HG02885 (cell line): Measurements from ENCODE around the gene CROCC2.

Source experiments
- ATAC-seq: cut with Tn5 transposase; IDR thresholded peaks from one replicate; pipeline ENCODE4 v1.9.1; 2021; ENCODE audit warnings: mild to moderate bottlenecking; ENCODE audit not compliant: unreplicated experiment, poor library complexity

CROCC2 gene

DNA sequence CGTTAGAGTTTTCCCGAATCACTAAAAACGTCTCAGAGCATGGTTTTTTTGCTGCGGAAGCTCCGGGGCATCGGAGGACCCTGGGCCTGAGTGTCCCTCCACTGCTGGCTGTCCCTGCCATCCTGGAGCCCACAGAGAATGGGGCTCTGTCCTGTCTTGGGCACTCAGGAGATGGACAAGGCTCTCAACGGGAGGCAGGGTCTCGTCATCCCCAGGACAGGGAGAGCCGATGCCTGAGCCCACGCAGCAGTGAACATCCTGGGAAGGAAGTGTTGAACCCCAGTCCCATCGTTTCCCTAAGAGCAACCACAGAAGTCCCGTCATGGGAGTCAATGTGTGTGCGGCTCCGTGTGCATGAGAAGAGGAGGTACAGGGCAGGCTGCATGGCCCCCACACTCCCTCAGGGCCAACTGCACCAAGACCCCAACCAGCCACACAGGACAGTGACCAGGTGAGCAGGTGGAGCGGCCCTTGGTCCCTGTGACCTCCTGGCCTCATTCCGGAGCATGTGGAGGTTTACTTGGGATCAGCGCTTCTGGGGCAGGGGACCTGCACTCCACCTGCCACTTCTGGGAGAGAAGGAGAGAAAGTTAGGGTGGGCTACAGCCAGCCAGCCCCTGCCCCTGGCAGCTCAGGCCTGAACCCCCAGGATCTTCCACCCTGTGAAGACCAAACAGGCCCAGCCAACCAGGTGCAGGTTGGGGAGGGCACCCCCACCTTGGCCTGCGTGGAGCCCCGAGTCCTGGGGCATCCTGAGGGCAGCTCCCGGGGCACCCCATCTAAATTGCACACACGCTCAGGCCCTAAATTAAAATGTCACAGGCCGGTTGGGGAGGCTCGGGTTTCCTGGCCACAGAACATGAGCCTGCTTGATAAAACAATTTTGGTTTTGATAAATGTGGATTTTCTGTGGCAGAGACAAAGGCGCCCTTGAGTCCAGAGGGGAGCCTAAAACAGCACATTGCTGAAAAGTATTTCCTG, 89.2 kb downstream of the CROCC2 start:
- ATAC-seq: no peak

DNA sequence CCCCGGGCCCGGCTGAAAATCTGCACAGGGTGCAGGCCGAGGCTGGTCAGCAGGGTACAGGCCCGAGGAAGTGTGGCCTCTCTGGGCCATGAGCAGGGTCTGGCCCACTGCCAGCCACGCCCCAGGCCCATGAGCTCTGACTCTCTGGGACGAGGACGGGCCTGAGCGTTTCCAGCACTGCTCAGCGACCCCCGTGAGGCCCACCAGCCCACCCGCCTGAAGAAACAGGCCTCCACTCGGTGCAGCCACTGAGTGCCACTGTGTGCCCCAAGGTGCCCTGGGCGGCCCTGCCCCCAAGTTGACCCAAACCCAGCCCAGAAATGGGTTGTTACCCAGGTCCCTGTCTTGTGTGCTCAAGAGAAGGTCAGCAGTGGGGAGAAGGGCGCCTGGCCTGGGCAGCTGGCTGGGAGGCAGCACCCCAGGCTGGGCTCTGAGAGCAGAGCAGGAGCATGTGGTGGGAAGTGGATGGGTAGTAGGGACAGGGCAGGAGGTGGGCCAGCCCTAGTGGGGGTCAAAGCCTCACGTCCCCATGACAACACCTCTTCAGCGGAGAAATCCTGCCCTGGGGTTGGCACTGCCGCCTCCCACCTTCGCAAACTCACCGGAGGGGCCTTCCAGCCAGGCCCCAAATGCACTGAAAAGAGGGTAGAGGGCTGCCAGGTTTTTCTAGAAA, 90.2 kb downstream of the CROCC2 start:
- ATAC-seq: no peak

DNA sequence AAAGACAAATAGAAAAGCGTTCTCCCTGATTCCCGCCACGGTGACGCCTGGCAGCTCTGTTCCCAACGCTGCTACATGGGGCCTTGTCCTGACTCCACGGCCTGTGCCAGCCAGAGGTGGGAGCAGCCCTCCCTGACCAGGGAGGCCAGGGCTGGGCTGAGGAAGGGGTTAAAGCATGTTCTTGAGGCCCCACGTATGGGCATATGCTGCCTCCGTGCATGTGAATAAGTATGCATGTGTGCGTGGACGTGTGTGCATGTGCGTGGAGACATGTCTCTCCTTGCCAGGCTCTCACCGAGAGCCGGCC, 90.7 kb downstream of the CROCC2 start:
- no peak for ATAC-seq

DNA sequence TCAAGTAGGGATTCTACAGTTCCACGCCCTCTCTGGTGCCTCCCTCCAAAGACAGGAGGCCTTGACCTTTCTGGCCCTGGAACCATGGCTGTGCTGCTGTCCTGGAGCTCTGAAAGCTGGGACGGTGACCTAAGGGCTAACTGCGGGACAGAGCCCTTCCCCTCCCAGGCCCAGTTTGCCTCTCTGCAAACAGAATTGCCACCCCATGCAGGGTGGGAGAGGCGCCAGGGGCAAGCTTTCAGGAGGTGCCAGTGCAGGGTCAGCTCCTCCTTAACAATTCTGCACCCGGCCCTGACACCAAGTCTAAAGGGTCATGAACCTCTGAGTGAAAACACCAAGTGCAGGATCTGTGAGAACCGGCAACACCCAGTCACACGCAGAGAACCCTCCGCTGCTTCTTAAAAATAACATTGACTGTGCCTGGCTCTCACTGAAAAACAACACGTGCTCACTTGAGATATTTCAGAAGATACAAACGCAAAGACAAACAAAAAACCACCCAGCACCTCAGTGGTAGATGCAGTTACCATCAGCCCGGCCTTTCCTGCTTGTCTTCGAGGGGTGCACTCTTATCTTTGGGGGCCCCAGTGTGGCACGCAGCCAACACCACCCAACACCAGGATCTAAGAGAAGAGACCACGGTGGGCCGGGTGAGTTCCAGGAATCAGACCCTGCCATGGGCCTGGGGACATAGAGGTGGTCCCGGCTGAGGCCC, 91.2 kb downstream of the CROCC2 start:
- no peak for ATAC-seq

DNA sequence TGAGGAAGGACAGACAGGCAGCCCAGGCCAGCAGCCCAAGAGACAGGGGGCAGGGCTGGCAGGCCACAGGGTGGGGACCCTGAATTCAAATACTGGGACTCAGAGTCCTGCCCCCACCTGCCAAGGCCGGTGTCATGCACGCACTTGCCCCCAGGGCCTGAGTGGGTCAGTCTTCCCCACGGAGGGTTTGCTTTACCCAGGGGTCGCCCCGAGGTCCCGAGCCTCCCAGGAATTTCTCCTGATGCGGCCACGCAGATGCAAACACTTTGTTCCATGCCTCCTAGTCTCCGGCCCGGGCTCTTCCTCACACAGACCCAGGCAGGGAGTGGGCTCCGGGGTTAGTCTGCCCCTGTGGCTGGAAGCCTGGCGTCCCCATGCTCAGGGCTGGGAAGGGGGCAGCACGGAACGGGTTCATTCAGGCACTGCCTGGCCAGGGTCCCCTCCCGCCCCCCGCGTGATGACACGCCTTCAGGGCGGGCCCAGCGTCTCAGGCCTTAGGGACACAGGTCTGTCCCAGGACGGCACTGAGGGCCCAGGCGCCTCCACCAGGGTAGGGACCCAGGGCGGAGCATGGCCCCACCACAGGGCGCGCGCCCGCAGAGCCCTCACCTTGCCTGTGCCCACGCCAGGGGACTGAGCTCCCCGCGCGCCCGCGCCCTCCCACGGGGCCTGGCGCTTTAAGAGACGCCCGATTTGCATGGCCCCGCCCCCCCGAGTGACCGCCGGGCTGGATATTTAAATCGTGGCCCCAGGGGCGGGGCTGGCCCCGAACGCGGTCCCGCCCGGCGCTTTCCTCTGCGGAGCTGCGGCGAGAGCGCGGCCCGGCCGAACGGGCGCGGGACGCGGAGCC, 91.9 kb downstream of the CROCC2 start, which contains the start of gene SNED1:
TSS of gene SNED1 (plus strand) at position 763 of the 850 bp plus-strand sequence. CDS start 220 bp downstream, outside the sequence.
- ATAC-seq: no peak

DNA sequence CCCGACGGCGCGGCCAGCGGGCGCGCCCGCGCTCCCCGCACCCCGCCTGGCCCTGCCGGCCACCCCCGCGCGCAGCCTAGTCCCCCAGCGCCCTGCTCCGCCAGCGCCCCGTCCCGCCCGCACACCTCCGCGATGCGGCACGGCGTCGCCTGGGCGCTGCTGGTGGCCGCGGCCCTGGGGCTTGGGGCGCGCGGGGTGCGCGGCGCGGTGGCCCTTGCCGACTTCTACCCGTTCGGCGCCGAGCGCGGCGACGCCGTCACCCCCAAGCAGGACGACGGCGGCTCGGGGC, 92.5 kb downstream of the CROCC2 start:
- ATAC-seq: no peak

DNA sequence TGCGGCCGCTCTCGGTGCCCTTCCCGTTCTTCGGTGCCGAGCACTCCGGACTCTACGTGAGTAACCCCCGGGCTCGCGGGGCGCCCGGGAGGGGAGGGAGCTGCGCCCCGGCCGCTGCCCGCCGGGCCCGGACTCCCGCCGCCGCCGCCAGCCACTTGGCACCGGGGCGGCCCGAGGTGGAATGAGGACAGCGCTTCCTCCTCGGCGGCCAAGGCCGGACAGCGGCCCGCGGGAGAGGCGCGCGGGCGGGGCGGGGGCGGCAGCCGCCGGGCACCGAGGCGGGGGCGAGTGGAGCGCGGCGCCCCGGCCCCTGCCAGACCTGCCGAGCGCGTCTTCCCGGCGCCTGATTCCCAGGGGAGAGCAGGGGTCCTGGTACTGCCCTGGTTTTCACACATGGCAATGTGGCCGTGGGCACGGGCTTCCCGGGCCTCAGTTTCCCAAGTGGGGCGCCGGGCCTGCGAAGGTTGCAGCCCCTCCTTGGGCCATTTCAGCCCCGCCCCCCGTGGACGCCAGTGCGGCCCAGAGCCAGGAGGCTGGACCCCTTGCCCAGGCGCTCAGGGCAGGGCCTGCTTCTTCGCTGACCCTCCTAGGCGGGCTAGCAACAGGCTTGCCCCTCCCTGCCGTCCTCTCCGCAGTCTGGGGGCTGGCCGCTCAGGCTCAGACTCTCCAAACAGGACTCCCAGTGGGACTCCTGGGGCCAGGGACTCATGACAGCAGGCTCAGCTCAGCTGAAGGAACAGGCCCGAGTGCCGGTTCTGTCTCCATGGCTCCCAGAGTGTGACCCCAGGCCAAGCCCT, 93.1 kb downstream of the CROCC2 start:
- ATAC-seq: no peak

DNA sequence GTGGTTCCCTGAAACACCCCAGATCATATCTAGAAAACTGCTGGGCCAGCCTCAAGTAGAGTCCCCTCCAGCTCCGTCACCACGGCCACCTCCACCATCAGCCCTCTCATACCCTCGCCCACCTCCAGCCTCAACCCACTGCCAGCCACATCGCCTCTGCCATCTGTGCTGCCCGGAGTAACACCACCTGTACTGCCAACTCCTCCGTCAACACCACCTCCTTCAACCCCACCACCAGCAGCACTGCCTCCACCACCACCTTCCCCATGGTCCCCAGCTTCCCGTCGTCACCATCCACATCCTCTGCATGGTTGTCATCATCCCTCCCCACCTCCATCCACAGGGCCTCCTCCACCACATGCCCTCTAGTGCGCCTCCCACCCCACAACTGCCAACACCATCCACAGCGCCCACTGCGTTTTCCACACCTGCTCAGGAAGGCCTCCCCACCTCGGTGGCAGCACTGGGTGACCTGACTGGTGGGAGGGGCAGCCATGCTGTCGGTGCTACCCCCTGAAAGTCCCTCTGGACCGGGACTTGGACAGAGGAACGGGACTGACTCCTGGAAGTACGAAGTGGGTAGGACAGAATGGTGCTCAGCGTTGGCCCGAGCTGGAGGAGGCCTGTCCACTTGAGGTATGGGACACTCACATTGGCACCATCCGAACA, 93.9 kb downstream of the CROCC2 start:
- no peak for ATAC-seq

DNA sequence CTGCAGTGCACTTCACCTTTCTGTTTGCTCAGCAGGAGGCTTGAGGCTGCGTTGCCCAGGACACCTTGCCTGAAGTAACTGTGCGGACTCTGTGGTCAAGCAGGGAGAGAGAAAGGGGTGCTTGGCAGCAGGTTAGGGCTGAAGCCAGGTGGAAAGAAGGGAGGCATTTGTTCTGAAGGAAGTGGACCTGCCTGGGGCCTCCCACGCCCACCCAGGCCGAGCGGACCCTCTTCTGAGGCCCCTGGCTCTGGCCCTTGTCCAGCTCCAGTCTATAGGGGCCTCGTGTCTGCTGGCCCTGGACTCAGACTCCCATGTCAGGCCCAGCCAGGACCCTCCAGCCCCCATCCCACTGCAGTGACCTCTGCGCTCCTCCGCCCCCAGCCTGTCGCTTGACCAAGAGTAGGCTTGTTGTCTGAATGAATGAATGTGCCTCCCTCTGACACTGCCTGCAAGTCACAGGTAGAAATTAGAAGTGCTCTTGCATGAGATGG, 94.7 kb downstream of the CROCC2 start:
- no peak for ATAC-seq

DNA sequence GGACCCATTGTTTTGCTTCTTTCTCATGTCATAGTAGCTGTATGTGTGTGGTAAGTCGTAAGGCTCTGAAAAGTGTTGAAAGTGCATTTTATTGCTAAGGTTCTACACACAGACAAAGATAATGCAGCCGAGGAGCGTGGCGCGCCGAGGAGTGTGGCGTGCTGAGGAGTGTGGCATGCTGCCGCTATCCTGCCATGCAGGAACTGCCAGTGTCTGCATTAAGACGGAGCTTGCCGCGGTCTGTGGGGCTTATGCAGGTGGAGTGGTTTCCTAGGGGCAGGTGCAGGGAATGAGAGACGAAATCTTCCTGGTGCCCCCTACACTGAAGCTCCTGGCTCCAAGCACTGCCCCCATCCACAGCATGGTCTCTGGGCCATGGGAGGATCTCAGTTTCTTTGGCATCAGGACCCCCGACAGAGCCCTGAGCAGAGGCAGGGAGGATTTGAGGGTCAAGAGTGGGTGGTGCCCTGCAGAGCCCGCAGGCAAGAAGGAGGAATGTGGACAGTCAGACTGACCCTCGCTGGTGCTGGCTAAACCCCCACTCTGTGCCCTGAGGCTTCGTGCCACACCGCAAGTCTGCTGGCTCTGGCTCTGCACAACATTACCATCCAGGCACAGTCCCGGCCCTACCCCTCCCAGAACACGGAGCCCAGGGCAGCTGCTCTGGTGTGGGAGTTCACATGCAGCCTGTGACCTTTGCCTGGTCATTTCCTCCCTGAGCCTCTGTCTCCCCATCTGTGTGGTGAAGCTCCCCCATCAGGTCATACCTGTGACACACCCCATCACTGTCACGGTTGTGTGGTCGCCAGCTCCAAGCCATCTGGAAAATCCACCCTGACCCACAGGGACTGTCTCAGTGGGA, 95.5 kb downstream of the CROCC2 start:
- ATAC-seq: no peak

DNA sequence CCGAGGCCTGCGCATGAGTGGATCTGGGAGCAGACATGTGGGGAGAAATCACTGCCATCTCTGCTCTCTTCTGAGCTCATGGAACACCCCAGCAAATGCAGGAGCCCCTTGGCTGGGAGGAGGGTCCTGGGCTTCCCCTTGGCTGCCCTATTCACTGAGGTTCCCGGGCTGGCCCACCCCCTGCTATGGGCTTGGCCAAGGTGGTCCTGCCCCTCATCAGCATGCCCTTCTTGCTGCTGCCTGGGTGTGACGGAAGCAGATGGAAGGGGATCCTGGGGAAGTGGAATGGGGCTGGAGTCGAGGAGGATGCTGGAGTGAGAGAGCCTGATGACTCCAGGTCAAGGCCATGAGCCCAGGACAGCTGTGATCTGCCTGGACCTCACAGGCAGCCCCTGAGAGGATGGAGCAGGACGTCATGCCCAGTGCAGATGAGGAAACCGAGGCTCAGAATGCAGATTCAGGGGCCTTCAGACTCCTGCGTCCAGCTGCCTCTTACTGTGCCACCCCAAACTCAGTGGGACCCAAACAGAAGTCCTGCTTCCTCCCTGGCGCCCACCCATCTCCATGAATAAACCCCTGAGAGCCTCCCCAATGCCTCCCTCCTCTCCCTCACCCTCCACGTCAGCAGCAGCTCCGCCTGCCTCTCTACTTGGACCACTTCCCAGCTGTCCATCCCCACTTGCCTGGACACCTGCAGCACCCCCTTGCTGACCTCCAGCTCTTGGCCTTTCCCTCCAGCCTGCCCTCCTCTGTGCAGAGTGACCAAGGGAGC, 96.3 kb downstream of the CROCC2 start:
- no peak for ATAC-seq

DNA sequence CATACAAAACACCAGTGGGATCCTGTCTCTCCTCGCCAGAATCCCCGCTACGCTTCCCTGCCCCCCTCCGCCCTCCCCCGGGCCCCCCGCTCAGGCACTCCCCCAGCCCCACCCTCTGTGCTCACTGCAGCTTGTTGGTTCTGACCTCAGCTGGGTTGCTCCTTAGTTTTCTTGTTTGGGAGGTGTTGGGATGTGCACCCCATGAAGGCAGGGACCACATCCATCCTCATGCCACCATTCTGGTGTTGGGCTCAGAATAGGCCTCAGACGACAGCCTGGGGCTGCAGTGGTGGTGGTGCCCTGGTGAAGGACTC, 96.9 kb downstream of the CROCC2 start:
- ATAC-seq: no peak

DNA sequence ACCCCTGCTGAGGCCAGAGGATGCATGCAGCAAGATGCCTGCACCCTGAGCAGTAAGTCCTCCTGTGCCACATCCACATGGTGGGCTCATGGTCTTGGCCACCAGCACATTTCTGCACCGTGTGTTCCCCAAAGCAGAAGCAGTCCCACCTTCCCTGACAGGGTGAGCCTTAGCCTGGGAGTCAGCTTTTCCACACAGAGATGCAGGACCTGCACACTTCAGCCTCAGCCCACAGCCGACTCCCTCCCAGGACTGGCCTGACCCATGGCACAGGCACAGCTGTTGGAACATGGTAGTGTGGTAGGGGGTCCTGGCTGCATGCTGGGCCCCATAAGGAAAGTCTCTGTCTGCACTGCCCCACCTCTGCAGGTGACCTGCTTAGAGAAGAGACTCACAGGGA, 97.2 kb downstream of the CROCC2 start:
- no peak for ATAC-seq

DNA sequence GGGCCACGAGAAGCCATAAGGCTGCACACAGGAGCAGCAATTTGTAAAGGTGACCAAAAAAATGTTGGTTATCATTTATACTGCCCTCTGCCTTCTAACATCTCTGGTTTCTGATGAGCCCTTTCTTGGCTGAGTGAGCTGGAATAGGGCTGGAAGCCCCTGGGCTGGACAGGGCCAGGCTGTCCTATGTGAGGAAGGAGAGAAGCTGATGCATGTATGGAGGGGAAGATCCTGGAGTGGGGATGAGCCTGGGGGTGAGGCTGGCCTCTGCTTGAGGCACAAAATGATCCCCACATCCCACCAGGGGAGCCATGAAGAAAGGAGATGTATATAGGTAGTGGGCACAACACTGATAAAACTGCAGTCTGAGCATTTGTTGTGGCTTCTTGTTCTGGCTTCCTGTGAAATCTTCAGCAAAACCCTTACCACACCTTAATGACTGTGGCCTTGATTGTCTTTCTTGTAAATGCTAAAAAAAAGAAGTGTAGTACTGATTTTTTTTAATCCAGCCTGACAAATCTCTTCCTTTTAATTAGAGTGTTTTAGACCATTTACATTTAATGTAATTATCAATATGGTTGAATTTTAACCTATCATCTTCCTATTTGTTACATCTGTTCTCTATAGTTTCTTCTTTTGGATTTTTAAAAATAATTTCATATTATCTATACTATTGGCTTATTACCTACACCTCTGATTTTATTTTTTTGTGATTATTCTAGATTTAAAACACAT, 97.9 kb downstream of the CROCC2 start:
- no peak for ATAC-seq

DNA sequence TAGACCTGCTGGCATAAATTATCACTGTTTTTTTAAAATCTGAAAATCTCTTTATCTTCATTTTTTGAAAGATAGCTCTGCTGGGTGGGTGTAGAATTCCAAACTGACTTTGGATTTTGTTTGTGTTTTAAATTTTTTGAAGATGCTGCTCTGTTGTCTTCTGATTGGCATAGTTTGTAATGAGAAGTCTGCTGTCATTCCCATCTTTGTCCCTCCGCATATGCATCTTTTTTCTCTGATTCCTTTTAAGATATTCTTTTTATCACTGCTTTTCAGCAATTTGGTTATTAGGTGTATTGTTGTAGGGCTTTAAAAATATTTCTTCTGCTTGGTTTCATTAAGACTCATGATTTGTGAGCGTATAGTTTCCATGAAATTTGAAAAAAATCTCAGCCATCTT, 99.4 kb downstream of the CROCC2 start:
- no peak for ATAC-seq

DNA sequence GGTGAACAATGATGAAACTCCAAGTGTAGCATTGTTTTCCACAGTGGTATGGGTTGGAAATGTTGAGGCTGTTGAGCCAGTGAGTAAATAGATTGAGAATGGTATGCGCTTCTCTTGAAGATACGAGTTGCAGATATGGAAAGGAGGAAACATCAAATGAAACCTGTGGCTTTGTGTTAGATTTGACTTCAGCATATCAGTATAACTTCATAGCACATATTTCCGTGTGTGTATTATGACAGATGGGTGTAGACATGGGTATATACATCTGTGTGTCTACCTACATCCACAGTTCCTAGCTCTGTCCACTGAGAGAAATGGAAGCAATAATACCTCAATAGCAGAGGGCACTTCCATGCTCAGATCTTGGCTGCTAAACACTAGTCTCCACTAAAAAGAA, 100.3 kb downstream of the CROCC2 start:
- ATAC-seq: no peak

DNA sequence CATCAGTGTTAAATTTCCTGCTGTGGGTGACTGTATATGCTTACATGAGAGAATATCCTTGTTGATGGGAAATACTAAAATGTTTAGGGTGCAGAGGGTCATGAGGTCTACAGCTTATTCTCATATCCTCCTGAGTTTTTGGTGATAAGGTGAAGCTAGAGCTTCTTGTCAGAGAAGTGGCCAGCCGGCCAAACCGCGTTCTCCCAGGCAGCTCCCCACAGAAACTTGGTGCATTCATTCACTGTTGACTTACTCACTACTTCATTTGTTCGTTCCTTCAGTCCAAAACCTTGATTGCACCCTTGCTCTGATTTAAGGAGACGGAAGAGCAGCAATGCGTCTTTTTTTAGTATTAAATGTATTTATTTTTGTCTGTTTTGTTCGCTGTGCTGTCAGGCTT, 101.0 kb downstream of the CROCC2 start:
- no peak for ATAC-seq
